Astrocyte of the spinal cord (primary cell): ENCODE data around the gene EDIL3.
A peak's percentile ranks its signal among the peaks of the same experiment; 100 is the strongest.
"Not testable (repeated sequence)": the region's sequence is repeated elsewhere in the genome, so short reads cannot be mapped to it uniquely, and the experiment has no call there.

Experiments
- DNase-seq: peaks from one replicate; pipeline ENCODE4 v3.0.0; 2011; ENCODE audit warnings: low read depth, low spot score
- H3K4me3 ChIP-seq: 2 replicates; pipeline ENCODE4 v1.5.1; 2011; ENCODE audit warnings: low read depth, mild to moderate bottlenecking, low read length, moderate library complexity
- CTCF ChIP-seq: IDR thresholded peaks from 2 replicates; pipeline ENCODE4 v1.5.1; 2012; ENCODE audit warnings: low read depth, mild to moderate bottlenecking, low read length, inconsistent platforms
- in situ Hi-C: cut with HindIII; loops from 2 replicates; pipeline ENCODE4 v1.10.0; 2017; ENCODE audit warnings: low sequenced_read_pairs

The EDIL3 gene

GRCh38 chr5:84354101-84354500 lies 30.6 kb downstream of the EDIL3 start:
- in situ Hi-C loops: no loop called here
- no peak for TF ChIP-seq CTCF
- no peak for DNase-seq
- H3K4me3 ChIP-seq: no peak overlapping the region

GRCh38 chr5:84344788-84345187 lies 39.9 kb downstream of the EDIL3 start:
- no peak for DNase-seq
- H3K4me3 ChIP-seq: no peak overlapping the region
- TF ChIP-seq CTCF: no peak
- in situ Hi-C loops: no loop called here

- H3K4me3 ChIP-seq: no peak overlapping the region
- DNase-seq: no peak
- in situ Hi-C loops: no loop called here
- TF ChIP-seq CTCF: no peak
Measured at GRCh38 chr5:84343171-84343570, 41.5 kb downstream of the EDIL3 start.

GRCh38 chr5:84332106-84332505 lies 52.6 kb downstream of the EDIL3 start:
- in situ Hi-C loops: no loop called here
- TF ChIP-seq CTCF: no peak
- DNase-seq: no peak

GRCh38 chr5:84327591-84327990 lies 57.1 kb downstream of the EDIL3 start:
- in situ Hi-C loops: no loop called here
- no peak for DNase-seq
- no peak overlapping the region for H3K4me3 ChIP-seq
- TF ChIP-seq CTCF: no peak

More at GRCh38 chr5:84332106-84332505, 52.6 kb downstream of the EDIL3 start:
- H3K4me3 ChIP-seq: no peak overlapping the region

GRCh38 chr5:84322646-84323045 lies 62.0 kb downstream of the EDIL3 start:
- in situ Hi-C loops: no loop called here

GRCh38 chr5:84317826-84318225 lies 66.9 kb downstream of the EDIL3 start:
- in situ Hi-C loops: not testable (repeated sequence)

More at GRCh38 chr5:84322646-84323045, 62.0 kb downstream of the EDIL3 start:
- TF ChIP-seq CTCF: no peak
- DNase-seq: no peak
- H3K4me3 ChIP-seq: no peak overlapping the region

GRCh38 chr5:84312280-84312679 lies 72.4 kb downstream of the EDIL3 start:
- in situ Hi-C loops, DNase-seq, H3K4me3 ChIP-seq: not testable (repeated sequence)

More at GRCh38 chr5:84317826-84318225, 66.9 kb downstream of the EDIL3 start:
- DNase-seq: peak; percentile 37
- not testable (repeated sequence) for H3K4me3 ChIP-seq

- in situ Hi-C loops, H3K4me3 ChIP-seq, DNase-seq: not testable (repeated sequence)
Measured at GRCh38 chr5:84309850-84310249, 74.8 kb downstream of the EDIL3 start.
